ENCODE measurements around the gene SYNCRIP.

GRCh38 chr6:85602100-85602499, 40.6 kb downstream of the SYNCRIP start:
- TF ChIP-seq ATF3 (IDR thresholded peaks at IDR 0.05): no peak
- TF ChIP-seq CTCF (IDR thresholded peaks at IDR 0.05; ENCODE audit: low read depth, low read length, missing input control): no peak
- no peak for TF ChIP-seq GABPA (IDR thresholded peaks at IDR 0.05 in 1 of 2, conservative IDR thresholded peaks at IDR 0.05 in 1 of 2)
- no peak for TF ChIP-seq MAX (IDR thresholded peaks at IDR 0.05)
- TF ChIP-seq FOXA2 (IDR thresholded peaks at IDR 0.05): no peak
- no peak for TF ChIP-seq RXRA (IDR thresholded peaks at IDR 0.05)
- TF ChIP-seq RAD21 (IDR thresholded peaks at IDR 0.05): no peak
- no peak for TF ChIP-seq NR2F2 (IDR thresholded peaks at IDR 0.05)
- TF ChIP-seq REST (IDR thresholded peaks at IDR 0.05): no peak
- no peak for TF ChIP-seq EGR1 (IDR thresholded peaks at IDR 0.05; ENCODE audit: low read depth in 2 of 2)
- no peak for TF ChIP-seq ZBTB33 (IDR thresholded peaks at IDR 0.05)
- TF ChIP-seq YY1 (IDR thresholded peaks at IDR 0.05): no peak
- no peak for TF ChIP-seq HNF4G (IDR thresholded peaks at IDR 0.05)
- no peak for TF ChIP-seq HNF4A (conservative IDR thresholded peaks at IDR 0.05)

Data from liver (tissue), 3 donors.